IPS DF 4.7 (cell line): Measurements from ENCODE around the gene SEMA5B.

Source experiments
- DNase-seq: peaks from one replicate; pipeline ENCODE4 v3.0.0-alpha.2; 2013; ENCODE audit warnings: low spot score; ENCODE audit errors: extremely low read depth

SEMA5B gene

DNA sequence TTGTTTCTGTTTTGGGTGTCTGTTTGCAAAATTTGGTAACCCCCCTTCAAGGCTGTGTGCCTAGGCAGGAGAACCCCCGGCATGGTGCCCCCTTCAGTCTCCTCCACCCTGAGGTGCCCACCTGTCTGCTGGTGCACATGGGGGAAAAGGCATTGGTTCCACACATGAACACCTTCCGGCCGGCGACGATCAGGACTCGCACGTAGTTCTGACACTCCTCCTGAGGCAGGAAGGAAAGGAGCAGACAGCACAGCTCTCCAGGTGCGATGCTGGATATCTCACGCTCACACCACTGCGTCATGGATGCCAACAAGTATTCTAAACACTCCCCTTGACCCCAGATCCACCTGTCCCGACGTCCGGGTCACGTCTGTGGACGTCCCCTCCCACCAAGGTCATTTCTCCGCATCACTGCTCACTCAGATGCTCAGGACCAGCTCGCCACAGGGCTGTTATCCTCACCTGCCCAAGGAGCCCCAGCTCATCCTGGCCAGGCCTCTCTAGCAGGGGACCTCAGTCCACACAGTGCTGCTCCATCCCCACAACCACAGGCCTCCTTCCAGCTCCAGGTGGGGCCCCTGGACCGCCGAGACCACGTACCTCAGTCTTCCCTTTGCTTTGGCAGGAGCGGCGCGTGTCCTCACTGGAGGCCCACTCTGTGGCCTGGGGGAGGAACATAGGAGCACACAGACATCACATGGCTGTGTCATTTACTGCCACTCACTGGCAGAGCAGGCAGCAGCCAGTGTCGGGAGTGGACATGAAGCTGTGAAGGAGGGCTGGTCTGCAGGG is 99.0 kb downstream of the SEMA5B start:
- no peak for DNase-seq

DNA sequence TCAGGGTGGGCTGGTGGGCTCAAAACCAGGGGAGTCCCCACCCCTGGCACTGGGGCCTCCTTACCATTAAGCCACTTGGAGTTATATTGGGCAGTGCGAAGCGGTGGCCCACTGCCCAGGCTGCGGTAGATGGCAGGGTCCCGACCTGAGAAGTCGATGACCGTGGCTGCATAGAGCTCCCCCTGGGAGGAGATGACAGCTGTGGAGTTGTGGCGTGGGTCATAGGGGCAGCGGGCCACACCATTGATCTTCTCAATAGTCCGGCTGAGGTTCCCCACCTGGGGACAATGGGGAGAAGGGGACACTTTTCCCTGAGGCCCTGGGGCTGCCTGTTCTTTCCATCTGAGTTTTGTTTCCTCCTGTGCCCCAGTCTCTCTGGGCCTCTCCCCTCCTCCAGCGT is 99.8 kb downstream of the SEMA5B start:
- DNase-seq = no peak

GRCh38 chr3:122926811-122927210 is 100.8 kb downstream of the SEMA5B start:
- DNase-seq = no peak

DNA sequence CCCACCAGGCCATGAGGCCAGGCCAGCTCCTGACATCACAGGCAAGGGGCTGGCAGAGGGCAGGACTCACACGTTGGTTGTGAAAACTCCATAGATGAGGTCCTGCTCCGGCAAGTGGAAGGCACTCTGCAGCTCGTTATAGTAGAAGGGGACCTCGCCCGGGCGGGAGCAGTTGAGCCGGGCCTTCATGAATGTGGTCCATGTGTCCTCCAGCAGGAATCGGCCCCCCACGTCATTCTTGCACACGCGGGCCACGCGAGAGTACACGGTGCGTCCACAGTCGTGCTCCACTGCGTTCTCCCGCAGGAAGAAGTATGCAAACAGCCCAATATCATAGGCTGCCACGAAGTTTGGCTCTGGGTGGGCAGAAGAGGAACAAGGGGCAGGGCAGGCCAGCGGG is 101.2 kb downstream of the SEMA5B start:
- DNase-seq = no peak

DNA sequence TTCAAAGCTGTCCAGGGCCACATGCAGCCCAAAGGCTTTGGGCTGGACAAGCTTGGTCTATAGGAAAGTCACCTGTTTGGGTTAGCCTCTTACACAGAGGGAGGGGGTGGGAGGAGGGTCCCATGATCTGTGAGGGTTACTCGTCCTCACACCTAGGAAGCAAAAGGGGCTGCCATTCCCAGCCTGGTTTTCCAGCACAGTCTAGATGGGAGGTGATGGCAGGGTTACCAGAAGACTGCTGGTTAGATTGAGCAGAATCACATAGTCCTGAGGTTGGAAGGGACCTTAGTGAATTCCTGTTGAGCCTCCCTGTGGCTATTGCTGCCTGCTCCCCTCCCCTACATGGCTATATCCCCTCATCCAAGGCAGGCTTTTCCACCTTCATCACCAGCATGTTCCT is 101.8 kb downstream of the SEMA5B start:
- no peak for DNase-seq

- no peak for DNase-seq
These were observed 103.5 kb downstream of the SEMA5B start for GRCh38 chr3:122924056-122924455.

DNA sequence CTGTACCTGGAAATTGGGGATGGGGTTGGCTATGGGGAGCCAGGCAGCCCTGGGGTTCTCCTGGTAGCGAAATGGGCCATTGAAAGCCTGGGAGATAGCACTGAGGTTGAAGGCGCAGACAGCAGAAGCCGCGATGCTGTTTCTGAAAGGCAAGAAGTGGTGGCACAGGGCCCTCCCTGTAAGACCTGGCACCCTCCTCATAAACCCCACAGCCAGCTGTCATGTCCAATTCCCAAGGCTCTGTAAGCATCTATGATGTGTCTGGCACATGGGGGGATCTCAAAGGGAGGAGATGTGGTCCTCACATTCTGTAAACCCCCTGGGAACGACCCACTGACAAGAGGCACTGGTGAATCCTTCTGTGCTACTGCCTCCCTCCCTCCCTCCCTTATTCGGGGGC is 104.0 kb downstream of the SEMA5B start:
- no peak for DNase-seq

DNA sequence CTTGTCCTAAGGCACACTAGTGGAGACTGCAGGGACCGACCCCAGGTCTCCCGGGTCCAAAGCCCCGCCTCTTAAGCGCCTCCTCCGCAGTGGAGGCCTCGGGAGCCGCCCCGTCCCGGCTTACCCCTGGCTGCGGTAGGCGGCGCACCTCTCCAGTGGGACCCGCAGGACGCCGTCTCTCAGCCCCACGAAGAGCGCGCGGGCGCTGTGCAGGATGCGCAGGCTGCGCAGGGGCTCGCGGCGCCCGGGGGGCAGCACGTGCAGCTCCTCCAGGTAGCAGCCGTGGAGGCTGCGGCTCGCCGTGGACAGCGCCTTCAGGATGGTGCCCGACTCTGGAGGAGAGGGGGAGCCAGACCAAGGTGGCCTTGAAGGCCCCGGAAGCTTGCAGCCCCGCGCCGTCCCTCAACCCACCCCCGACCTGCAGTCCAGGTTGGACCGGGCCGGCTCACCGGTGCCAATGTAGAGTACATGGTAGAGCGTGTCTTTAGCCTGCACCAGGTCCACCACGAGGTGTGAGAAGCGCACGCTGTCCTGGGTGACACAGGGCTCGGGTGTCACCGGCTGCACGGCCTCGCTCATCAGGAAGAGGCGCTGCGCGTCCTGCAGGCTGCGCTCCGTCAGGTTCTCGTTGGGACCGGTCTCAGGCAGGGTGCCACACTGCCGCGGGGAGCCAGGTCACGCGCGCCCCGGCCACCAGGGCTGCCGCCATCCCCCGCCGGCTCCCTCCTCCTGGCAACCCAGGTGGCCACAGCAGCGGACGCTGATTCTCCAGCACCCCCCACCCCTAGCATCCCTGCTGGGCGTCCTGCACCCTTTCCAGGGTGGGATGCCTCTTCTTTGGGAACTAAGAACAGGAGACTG is 105.5 kb downstream of the SEMA5B start:
- DNase-seq = no peak

DNA sequence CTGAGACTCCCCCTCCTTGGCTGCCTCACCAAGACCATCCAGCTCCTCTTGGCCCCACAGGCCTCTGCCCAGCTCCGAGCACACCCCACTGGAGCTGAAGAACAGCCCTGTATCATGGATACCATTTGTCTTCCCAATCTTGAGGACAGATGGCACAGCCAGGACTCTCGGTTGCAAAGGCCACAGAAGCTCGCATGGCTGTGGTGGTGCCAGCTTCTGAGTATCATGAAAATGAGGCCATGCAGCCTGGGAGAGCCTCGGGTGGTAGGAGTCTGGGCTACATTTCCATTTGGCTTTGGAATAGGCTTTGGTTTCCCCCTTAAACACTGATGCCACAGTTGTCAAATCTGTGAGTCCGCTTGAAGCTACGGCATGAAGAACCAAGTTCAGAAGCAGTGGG is 106.6 kb downstream of the SEMA5B start:
- no peak for DNase-seq

DNA sequence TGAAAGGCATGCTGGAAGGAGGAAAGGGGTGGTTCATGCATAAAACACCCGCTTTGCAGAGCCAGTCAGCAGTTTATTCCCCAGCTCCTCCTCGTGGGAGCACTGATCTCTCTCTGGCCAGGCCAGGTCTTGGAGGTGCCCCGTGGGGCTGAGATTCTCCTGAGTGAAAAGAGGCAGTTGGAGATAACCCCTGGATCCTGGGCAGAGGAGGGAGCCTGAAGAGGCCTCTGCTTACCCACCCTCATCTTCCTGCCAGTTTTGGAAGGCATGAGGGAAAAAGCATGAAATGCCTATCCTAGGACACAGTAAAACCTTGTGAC is 108.3 kb downstream of the SEMA5B start:
- DNase-seq = no peak

- no peak for DNase-seq
These were observed 108.8 kb downstream of the SEMA5B start for GRCh38 chr3:122918576-122919290.

DNA sequence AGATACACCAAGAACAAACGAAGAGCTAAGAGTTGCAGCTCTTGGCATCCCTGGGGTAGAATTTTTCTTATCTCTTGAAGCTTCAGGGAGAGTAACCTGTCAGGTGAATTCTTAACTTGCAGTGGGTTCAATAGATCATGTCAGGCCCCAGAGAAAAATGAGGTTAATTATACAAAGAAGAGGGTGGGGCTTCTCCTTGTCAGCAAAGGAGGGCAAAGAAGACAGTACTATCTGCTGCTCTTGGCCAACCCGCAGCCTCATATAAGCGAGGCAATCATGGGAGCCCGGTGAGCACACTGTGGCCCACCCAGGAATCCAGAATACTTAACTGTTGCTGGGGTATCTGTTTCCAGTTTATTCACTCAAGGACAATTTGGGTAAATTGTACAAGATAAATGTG is 110.2 kb downstream of the SEMA5B start:
- no peak for DNase-seq

- DNase-seq = no peak
These were observed 111.0 kb downstream of the SEMA5B start for GRCh38 chr3:122916580-122916979.

DNA sequence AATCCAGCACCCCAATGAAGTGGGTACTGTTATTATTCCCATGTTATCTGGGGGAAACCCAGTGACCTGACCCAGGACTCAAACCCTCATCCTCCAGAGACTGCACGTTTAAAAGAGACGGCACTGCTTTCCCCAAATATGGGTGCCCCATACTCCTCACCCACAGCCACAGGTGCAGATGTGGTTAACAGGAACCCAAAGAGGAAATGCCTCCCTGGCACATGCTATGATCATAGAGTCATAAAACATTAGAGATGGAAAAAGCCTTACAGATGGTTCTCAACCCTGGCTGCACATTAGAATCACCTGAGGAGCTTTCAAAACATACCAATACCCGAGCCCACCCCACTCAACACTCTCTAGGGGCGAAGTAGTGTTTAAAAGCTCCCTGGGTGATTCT is 111.5 kb downstream of the SEMA5B start:
- DNase-seq = no peak

GRCh38 chr3:122915300-122916055 is 112.1 kb downstream of the SEMA5B start:
- no peak for DNase-seq

- no peak for DNase-seq
These were observed 113.9 kb downstream of the SEMA5B start for GRCh38 chr3:122913539-122914100.

DNA sequence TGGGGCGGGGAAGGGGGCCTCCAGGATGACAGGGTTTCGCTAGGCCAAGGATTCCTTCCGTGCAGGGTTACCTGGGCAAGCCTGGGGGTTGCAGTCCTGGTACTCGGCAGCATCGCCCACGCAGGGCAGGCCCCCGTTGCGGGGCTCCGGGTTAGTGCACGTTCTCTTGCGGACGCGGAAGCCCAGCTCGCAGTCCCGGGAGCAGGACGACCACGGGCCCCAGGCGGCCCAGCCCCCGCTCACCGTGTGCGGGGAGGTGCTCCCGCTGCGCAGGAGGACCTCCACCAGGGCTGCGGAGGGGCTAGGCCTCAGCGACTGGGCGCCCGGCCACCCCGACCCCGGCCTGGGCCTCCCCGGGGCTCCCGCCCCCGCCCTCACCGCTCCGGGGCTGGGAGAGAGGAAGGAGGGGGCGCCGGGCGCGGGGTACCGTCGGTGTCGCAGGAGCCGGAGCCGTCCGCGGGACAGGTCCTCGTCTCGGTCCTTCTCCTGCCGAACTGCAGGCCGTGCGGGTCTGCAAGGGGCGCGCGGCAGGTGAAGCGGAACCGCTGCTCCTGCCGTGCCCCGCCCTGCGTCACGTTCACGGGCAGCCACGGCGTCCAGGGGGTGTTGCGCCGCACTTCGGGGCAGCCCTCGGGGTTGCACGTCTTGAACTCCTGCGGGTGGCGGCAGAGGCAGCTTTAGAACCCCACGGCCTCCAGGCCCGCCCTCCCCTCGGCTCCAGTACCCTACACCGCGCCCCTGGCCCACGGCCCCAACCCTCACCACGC is 114.6 kb downstream of the SEMA5B start:
- no peak for DNase-seq

- no peak for DNase-seq
These were observed 115.7 kb downstream of the SEMA5B start for GRCh38 chr3:122911901-122912300.

DNA sequence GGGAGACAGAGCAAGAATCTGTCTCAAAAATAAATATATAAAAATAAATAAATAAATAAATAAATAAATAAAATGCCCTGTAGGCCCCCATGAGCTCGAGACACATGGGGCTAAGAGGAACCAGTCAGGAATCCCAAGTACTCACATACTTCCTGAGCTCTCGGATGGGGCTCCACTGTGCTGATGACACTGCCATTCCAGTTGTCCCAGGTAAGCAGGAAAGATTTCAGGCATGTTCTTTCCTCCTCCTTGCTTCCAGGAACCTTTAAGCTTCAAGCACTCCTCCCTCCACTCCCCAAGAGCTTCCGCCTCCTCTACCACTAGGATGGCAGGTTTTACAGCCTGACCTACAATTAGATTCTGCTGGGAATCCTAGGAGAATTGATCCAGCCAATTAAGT is 119.3 kb downstream of the SEMA5B start:
- no peak for DNase-seq

DNA sequence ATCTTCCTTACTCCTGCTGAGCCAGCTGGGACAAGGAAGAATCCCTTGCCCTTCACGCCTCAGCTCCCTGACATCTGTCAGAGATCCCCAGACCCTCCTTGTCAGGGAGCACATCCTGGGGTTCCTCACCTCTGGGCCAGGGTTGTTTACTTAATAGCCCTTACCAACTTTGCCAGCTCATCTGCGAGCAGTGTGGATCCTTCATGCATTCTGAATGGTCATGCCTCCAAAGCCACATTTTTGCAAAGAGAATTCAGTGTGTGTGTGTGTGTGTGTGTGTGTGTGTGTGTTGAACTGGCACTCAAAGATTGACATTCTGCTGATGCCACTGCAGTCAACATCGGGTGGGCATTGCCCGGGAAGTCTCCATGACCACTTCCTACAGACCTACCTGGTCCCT is 120.1 kb downstream of the SEMA5B start:
- DNase-seq = no peak
